Stimulated activated CD8-positive, alpha-beta memory T cell treated with anti-CD3 and anti-CD28 coated beads, Interleukin-2, amount 100 ng/mL, for 1 hour (primary cell): ENCODE data around the gene SOBP.

Source experiments
- DNase-seq, 2 donors: peaks; one replicate each; pipeline ENCODE4 v3.0.0-alpha.2; 2020; ENCODE audit warnings: low read depth in 2 of 2

The SOBP gene

DNA sequence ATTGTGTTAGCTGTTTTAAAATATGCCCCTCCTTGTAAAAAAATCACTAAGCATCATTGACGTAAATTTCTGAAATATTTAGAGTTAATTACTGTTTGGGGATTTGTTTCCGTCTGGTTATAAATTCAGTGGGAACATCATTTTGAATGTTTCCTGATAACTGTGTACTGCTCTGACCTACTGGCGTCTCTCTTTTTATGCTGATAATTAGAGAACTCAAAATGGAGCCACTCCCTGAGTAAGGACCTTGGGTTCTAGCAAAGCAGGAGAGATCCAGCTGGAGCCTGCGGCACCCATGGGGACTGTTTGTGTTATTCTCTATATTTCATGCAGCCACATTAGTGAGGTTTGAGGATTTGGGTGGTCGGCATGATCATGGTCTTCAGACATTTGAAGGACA is 124.9 kb downstream of the SOBP start:
- DNase-seq = no peak

DNA sequence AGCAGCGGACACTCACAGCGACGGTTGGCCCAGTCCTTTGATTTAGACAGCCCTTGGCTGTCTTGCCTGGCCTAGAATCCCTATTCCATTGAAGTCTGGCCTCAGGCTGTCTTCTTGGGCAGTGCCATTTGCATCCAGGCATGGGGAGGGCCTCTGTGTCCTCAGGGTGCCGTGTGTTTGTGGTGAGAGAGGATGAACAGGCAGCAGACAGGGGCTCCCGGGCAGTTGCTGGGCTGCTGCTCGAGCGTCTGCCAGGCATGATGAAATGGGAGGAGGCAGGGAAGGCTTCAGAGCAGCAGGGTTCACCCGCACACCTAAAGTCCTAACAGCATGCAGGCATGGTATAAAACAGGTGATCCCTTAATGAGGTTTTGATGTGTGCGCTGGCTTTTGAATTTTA is 126.9 kb downstream of the SOBP start:
- no peak for DNase-seq

DNA sequence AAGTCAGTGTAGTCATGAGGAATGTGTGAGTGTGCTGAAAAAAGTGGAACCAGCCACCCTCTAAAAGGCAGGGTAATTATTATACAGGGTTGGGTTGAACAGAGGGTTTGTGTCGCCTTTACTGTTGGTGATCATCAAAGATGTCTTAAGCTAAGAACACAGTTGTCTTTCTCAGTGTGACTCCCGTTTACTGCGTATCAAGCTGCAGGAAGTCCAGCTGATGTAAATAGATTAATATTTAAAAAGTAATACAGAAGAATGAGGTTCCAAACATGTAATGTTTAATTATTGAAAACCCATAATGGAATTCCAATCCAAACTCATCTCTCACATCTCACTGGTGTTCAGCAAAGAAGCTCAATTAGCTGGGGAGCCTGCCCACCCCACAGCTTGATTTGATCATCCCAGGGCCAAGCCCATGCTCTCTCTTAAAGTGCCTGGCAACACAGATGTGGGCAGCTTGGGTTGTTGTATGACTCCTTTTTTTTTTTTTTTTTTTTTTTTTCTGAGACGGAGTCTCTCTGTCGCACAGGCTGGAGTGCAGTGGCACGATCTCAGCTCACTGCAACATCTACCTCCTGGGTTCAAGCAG is 127.5 kb downstream of the SOBP start:
- no peak for DNase-seq

DNA sequence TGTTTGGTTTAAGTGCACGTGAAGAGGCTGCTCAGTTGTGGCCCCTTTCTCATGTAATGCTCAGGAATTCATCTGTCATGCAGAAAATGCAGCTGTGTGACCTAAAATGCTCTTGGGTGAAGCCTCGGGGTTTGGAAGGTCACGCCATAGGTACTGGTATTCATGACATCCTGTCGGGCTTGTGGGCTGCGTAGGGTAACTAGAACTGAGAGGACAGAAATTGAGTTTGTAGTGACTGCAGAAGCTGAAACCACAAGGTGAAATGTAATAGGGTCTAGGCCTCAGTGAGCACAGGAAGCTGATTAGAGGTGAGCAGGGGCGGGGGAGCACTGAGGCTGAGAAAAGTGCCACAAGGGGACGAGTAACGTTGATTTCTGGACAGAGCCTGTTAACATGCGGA is 128.8 kb downstream of the SOBP start:
- DNase-seq = peak in 1 of 2 donors; percentile 2

DNA sequence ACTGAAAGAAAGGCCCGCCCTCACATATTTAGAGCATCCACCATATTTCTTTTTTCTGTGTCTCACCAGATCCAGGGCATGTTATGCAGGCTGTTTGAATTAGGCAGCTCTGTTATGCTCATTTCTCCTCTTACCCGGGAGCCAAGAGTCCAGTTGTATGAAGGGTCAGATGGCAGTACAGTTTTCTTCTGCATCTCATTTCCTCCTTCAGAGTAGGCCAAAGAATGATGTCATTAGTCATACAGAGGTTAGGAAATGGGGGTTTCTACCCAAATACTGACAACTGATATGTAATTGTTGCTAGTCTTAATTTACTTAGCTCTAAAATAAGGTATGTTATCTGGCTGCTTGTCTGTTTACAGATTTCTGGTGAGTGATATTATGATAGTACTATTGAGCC is 130.8 kb downstream of the SOBP start:
- DNase-seq = no peak

DNA sequence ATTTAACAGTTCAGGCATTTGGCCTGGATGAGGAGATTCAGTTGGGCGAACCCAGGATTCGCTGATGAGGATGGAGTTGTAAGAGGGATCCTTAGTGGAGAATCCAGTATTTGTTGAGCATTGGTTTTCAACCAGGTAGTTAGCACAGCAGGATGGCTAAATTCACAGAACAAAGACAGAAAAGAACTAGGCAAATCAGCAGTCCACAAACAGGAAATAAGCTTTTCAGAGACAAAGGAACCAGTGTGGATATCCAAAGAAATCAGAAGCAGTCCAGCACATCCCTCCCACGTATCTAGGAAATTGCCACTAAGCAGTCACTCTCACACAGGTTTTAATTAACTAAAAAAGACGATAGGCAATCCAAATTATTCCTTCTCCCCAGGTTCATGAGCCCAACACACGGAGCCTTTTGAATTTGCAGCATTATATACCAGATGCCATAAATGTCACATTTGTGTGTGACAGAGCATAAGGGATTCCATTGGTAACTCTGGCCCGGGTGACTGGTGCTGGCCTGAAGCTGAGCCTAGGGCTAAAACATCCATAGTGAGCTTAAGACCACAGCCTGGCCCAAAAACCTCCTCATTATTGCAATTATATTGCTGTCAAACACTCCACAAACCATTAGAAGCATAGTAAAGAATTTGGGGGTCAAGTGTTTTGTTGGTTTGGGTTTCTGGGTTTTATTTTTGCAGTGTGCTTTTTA is 131.5 kb downstream of the SOBP start:
- DNase-seq = no peak

DNA sequence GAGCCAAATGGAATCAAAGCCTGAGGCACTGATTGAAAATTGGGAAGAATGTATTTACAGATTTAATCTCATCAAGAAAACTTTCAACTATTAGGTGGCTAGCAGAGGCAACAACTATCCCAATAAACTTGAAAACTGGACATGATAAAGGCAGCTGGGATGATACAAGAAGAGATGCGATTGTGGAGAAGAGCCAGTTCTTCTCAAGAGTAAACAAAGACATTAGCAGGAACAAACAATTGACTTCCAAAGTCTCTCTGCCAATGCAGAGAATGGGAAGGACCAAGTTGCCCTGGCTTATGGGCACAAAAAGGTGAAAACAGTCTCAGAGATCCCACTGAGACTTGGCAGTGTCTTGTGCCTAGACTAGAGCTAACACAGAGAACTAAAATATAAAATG is 132.4 kb downstream of the SOBP start:
- no peak for DNase-seq

DNA sequence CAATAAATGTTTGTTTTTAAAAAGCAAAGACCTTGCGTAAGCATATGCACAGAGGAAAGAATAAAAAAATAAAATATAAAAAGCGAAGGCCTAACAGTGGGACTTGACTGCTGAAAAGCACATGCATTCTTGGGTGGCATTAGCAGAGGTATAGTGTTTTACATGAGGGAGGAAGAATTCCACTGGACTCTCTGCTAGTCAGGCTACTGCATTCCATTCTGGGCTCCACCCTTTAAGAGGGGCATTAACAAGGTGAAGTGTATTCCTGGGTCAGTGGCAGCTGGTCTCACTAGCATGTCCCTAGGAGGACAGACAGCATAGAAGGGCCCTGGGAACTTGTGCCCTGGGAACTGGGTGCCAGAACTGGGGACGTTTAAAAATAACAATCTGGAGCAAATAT is 134.1 kb downstream of the SOBP start:
- DNase-seq = no peak

DNA sequence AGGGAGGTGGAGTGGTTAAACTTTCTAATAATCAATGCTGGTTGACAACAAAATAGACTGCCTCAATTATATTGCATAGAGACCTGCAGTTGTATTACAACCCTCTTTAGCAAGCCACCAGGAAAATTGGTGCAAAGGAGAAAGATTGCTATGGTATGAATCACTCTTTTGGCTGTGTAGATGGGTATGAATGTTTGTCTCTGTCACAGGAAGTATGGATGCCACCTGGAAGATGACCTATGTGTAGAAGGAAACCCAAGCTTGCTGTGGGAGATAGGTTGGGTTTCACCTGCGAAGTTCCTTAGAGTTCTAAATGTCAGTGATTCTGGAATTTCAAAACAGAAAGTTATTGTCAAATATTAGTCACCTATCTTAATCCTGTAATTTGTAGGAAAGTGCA is 134.6 kb downstream of the SOBP start:
- DNase-seq = no peak

DNA sequence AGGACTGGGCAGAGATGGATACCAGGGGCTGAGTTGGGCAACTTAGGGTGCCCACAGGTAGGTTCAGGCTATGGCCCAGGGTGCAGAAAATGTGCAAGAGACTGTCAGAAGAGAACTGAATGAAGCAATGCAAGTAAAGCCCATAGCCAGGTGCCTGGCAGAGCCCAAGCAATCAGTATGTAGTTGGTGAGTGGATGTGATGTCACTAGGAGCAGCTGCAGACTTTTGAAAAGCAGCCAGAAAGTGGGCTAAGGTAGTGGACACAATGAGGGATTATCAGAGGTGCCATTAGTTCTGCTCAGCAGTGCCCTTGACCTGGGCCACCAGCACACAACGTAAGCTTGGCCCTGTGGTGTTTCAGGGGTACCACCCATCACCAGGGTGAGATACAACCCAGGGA is 135.3 kb downstream of the SOBP start:
- DNase-seq = no peak

DNA sequence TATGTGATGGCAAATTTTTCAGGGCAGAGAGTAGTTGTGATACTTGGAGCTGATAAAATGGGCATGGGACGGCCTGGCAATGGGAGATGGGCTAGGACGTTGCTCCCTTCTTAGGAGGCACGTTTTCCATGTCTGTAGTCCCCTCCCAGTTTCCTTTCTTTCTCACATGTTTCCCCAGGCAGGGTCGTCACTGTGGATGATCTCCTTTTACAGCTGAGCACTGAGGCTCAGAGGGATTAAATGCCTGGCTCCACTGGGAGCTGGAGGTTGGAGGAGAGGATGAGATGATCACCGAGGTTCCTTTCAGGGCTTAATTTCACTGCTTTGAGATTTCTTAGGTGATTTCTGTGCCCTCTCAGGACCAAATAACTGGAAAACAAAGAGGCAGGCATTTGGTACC is 136.7 kb downstream of the SOBP start:
- no peak for DNase-seq

DNA sequence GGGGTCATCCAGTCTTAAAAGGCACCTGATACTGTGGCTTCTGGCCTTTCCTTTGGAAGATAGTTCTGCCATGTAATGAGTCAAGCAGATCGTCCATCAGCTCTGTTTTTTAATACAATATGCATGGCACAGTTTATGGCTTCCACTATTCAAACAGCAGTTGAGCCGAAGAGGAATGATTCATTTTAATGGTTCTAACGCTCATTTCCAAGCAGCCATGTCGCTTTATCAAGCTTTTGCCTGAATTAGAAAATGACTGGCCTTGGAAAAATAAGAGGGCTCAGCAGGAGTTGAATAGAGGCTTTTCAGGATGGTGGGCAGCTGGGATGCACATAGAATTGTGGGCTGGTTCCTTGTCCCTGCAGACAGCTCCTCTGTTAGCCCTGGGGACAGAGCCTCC is 138.1 kb downstream of the SOBP start:
- no peak for DNase-seq

DNA sequence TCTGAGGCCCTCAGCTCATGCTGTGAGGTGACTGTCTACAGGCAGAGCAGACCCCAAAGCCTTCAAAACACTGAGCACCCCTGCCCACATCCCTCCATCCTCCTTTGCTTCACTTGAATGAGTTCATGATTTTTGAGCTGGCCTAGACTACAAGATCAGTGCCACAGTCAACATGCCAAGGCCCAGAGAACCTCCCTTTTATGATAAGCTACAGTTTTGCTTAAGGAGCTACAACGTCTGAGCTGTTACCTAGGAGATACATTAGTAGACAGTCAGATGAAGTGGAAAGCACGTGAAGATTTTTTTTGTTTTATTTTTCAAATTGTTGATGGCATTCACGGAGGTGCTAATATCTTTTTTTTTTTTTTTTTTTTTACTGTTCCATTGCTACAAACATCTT is 139.0 kb downstream of the SOBP start:
- DNase-seq = no peak

DNA sequence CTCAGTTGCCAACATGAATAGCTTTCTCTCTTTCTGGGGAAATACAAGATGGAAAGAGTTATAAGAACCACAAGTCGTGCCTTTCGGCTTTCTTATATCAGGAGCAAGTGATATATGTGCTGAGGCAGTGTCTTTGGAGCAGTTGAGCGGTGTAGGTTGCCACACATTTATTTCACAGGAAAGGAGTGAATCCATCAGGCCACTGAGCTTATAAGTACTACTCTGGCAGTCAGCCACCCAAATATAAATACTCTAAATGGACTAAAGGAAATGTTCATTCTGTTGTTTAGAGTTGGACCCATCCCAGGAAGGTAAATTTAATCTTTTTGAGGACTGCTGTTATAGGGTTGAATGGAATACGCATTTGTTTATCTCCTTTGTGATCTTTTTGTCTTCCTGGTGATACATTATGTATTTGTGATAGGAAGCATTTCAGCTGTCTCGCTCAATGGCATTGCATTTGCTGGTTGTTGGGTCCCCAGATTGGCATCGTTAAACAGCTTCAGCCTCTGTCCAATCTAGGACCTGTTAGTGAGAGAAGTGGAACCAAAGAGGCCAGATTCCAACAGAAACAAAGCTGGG is 139.7 kb downstream of the SOBP start:
- DNase-seq = no peak

DNA sequence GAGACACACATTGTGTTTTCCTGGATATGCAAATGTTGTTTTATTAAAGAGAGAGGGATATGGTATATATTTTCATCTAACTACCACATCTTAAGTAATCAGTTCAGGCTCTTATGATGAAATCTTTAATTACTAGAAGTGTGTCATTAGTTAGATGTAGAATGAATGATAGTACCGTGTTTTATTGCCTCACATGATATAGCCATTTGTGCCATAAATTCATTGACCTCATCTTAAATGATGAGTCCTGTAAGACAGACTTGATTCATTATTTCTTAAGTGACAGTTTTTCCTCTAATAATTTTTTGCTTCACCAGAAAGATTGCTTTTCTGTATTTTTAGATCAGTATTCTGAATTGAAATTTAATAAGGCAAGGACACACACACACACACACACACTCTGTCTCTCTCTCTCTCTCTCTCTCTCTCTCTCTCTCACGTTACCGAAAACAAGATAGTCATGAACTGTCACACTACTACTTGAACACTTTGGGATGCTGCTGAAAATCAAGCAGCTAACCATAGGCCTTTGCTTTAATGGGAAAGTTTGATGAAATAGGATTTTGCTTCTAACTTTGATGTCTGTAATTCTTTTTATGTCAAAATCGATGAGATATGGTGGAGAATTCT is 140.5 kb downstream of the SOBP start:
- no peak for DNase-seq

DNA sequence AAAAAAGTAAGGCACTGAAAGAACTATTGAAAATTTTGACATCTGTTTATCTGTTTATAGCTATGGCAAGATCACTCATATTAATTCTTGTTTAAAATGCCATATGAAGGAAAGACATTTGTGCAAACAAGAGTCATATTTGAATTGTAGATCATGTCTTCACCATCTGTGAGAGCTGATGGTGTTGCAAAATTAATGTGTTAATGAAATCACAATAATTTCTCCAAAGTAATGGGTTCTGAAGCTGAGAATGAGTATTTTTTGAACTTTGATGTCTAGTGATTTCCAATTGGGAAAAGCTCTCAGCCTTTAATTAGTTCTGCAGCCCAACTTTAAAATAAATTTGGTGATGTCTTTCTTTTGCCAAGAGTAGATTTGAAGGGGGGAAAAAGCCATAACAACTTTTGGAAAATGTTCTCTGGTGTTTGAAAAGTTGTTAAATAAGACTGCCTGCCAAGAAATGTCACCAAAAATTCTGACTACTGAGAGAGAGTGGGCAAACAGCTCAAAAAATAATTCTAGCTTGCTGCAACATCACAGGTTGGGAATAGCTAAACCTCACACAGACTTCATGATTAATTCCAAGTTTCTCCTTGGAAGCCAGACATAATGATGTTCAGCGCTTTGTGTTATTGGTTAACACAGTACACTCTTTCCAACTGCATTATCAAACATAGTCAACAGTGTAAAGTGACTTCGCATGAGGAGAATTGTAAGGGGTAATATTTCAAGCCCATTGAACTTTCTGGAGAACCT is 142.6 kb downstream of the SOBP start:
- DNase-seq = no peak

DNA sequence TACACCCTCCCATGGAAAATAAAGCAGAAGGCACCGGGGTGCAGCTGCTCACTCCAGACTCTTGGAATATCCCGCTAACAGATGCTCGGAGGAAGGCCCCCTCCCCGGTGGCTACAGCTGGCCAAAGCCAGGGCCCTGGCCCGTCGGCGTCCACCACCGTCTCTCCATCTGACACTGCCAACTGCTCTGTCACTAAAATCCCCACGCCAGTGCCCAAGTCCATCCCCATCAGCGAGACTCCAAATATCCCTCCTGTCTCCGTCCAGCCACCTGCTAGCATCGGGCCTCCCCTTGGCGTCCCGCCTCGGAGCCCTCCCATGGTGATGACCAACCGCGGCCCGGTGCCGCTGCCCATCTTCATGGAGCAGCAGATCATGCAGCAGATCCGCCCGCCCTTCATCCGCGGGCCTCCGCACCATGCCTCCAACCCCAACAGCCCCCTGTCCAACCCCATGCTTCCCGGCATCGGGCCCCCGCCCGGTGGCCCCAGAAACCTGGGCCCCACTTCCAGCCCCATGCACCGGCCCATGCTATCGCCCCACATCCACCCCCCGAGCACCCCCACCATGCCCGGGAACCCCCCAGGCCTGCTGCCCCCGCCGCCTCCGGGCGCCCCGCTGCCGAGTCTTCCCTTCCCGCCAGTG is 143.9 kb downstream of the SOBP start:
- no peak for DNase-seq

DNA sequence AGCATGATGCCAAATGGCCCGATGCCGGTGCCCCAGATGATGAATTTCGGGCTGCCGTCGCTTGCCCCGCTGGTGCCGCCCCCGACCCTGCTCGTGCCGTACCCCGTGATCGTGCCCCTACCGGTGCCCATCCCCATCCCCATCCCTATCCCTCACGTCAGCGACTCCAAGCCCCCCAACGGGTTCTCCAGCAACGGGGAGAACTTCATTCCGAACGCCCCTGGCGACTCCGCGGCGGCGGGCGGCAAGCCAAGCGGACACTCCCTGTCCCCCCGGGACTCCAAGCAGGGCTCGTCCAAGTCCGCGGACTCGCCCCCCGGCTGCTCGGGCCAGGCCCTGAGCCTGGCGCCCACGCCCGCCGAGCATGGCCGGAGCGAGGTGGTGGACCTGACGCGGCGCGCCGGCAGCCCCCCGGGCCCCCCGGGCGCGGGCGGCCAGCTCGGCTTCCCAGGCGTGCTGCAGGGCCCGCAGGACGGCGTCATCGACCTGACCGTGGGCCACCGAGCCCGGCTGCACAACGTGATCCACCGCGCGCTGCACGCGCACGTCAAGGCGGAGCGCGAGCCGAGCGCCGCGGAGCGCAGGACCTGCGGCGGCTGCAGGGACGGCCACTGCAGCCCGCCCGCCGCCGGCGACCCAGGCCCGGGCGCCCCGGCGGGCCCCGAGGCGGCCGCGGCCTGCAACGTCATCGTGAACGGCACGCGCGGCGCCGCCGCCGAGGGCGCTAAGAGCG is 144.6 kb downstream of the SOBP start:
- DNase-seq = no peak

DNA sequence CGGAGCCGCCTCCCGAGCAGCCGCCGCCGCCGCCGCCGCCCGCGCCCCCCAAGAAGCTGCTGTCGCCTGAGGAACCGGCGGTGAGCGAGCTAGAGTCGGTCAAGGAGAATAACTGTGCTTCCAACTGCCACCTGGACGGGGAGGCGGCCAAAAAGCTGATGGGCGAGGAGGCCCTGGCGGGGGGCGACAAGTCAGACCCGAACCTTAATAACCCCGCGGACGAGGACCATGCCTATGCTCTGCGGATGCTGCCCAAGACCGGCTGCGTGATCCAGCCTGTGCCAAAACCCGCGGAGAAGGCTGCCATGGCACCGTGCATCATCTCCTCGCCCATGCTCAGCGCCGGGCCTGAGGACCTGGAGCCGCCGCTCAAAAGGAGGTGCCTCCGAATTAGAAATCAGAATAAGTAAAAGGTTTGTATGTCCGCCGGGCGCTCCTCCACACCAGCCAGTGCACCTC is 145.2 kb downstream of the SOBP start:
- DNase-seq = no peak

DNA sequence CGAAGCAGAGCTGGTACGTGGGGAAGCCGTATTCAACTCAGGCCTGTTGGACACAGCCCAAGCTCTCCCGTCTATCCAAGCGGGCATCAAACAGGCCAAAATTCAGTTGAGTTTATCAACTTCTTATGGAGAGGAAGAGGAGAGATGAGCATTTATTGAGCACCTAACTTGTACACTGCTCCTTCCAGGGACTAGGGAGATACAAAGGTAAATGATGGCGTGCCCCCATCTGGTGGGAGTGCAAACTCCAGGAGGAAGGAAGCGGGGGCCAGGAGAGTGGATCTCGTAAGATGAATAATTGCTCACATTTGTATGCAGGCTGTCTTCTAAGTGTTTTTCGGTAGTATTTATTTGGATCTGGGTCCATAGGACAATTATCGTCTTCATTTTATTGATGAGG is 146.6 kb downstream of the SOBP start:
- no peak for DNase-seq
